ENCODE results near the gene PPFIBP2.

The PPFIBP2 gene

GRCh38 chr11:7551571-7551970 lies 37.8 kb downstream of the PPFIBP2 start:
- H3K4me1 ChIP-seq (ENCODE audit: control insufficient read depth, insufficient read depth, low read length, unreplicated experiment) = peaks cover 10% of the 10 kb centered on the region
- H2AFZ ChIP-seq (ENCODE audit: low read length, unreplicated experiment) = no peak overlapping the region
- H3K79me2 ChIP-seq (ENCODE audit: control insufficient read depth, insufficient read depth, low read length, unreplicated experiment) = no peaks in the 10 kb centered on the region
- no peaks in the 10 kb centered on the region for H3K36me3 ChIP-seq (ENCODE audit: insufficient read depth, low read length)
- H3K27ac ChIP-seq (ENCODE audit: low read depth, low read length) = peak overlapping the region; percentile 27
- H3K27me3 ChIP-seq (ENCODE audit: insufficient read depth, low read length) = no peaks in the 10 kb centered on the region
- no peak overlapping the region for H3K4me3 ChIP-seq (ENCODE audit: low read depth, low read length)

GRCh38 chr11:7552666-7553065 lies 38.9 kb downstream of the PPFIBP2 start:
- Histone ChIP-seq H3K4me3 (ENCODE audit: low read depth, low read length) (no peak overlapping the region), H2AFZ (ENCODE audit: low read length, unreplicated experiment) (no peak overlapping the region), H3K4me1 (ENCODE audit: control insufficient read depth, insufficient read depth, low read length, unreplicated experiment) (peaks cover 10% of the 10 kb centered on the region), H3K79me2 (ENCODE audit: control insufficient read depth, insufficient read depth, low read length, unreplicated experiment) (no peaks in the 10 kb centered on the region), H3K36me3 (ENCODE audit: insufficient read depth, low read length) (no peaks in the 10 kb centered on the region), H3K27ac (ENCODE audit: low read depth, low read length) (no peak overlapping the region), H3K27me3 (ENCODE audit: insufficient read depth, low read length) (no peaks in the 10 kb centered on the region)

- Histone ChIP-seq H2AFZ (ENCODE audit: low read length, unreplicated experiment) (no peak overlapping the region), H3K4me1 (ENCODE audit: control insufficient read depth, insufficient read depth, low read length, unreplicated experiment) (peaks cover 10% of the 10 kb centered on the region), H3K27ac (ENCODE audit: low read depth, low read length) (no peak overlapping the region), H3K27me3 (ENCODE audit: insufficient read depth, low read length) (no peaks in the 10 kb centered on the region), H3K4me3 (ENCODE audit: low read depth, low read length) (no peak overlapping the region), H3K36me3 (ENCODE audit: insufficient read depth, low read length) (no peaks in the 10 kb centered on the region), H3K79me2 (ENCODE audit: control insufficient read depth, insufficient read depth, low read length, unreplicated experiment) (no peaks in the 10 kb centered on the region)
Observed at GRCh38 chr11:7555052-7555699, 41.4 kb downstream of the PPFIBP2 start.

DNA sequence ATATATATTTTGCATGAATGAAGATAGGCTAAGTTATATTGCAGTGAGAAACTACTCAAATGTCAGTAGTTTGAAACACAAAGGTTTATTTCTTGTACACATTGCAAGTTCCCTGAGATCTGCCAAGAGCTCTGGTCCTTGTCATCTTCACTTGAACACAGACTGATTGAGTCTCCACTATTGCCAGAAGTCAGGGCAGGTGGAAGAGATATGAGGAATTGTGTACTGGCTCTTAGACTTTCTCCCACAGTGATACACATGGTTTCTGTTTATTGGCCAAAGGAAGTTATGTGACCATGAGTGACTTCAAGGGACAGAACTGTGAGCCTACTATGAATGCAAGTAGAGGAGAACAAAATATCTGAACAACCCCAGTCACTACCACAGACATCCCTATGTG lies 44.2 kb downstream of the PPFIBP2 start:
- Histone ChIP-seq H2AFZ (ENCODE audit: low read length, unreplicated experiment) (no peak overlapping the region), H3K27ac (ENCODE audit: low read depth, low read length) (no peak overlapping the region), H3K36me3 (ENCODE audit: insufficient read depth, low read length) (no peaks in the 10 kb centered on the region), H3K4me1 (ENCODE audit: control insufficient read depth, insufficient read depth, low read length, unreplicated experiment) (no peaks in the 10 kb centered on the region), H3K27me3 (ENCODE audit: insufficient read depth, low read length) (no peaks in the 10 kb centered on the region), H3K79me2 (ENCODE audit: control insufficient read depth, insufficient read depth, low read length, unreplicated experiment) (no peaks in the 10 kb centered on the region), H3K4me3 (ENCODE audit: low read depth, low read length) (no peak overlapping the region)

- Histone ChIP-seq H3K27ac (ENCODE audit: low read depth, low read length) (no peak overlapping the region), H3K36me3 (ENCODE audit: insufficient read depth, low read length) (no peaks in the 10 kb centered on the region), H3K4me3 (ENCODE audit: low read depth, low read length) (no peak overlapping the region), H3K79me2 (ENCODE audit: control insufficient read depth, insufficient read depth, low read length, unreplicated experiment) (no peaks in the 10 kb centered on the region), H3K27me3 (ENCODE audit: insufficient read depth, low read length) (no peaks in the 10 kb centered on the region), H2AFZ (ENCODE audit: low read length, unreplicated experiment) (no peak overlapping the region), H3K4me1 (ENCODE audit: control insufficient read depth, insufficient read depth, low read length, unreplicated experiment) (no peaks in the 10 kb centered on the region)
Observed at GRCh38 chr11:7559398-7560283, 45.8 kb downstream of the PPFIBP2 start.

GRCh38 chr11:7561562-7561961 lies 47.8 kb downstream of the PPFIBP2 start:
- Histone ChIP-seq H2AFZ (ENCODE audit: low read length, unreplicated experiment) (no peak overlapping the region), H3K27ac (ENCODE audit: low read depth, low read length) (no peak overlapping the region), H3K79me2 (ENCODE audit: control insufficient read depth, insufficient read depth, low read length, unreplicated experiment) (no peaks in the 10 kb centered on the region), H3K4me3 (ENCODE audit: low read depth, low read length) (no peak overlapping the region), H3K36me3 (ENCODE audit: insufficient read depth, low read length) (no peaks in the 10 kb centered on the region), H3K4me1 (ENCODE audit: control insufficient read depth, insufficient read depth, low read length, unreplicated experiment) (no peaks in the 10 kb centered on the region), H3K27me3 (ENCODE audit: insufficient read depth, low read length) (peaks cover under 1% of the 10 kb centered on the region)

- H3K4me1 ChIP-seq (ENCODE audit: control insufficient read depth, insufficient read depth, low read length, unreplicated experiment) = no peaks in the 10 kb centered on the region
- H2AFZ ChIP-seq (ENCODE audit: low read length, unreplicated experiment) = no peak overlapping the region
- H3K4me3 ChIP-seq (ENCODE audit: low read depth, low read length) = no peak overlapping the region
- H3K36me3 ChIP-seq (ENCODE audit: insufficient read depth, low read length) = no peaks in the 10 kb centered on the region
- H3K27ac ChIP-seq (ENCODE audit: low read depth, low read length) = no peak overlapping the region
- no peaks in the 10 kb centered on the region for H3K79me2 ChIP-seq (ENCODE audit: control insufficient read depth, insufficient read depth, low read length, unreplicated experiment)
- H3K27me3 ChIP-seq (ENCODE audit: insufficient read depth, low read length) = peaks cover 18% of the 10 kb centered on the region
Observed at GRCh38 chr11:7563281-7563680, 49.5 kb downstream of the PPFIBP2 start.

- peaks cover 30% of the 10 kb centered on the region for H3K27me3 ChIP-seq (ENCODE audit: insufficient read depth, low read length)
- H3K36me3 ChIP-seq (ENCODE audit: insufficient read depth, low read length) = no peaks in the 10 kb centered on the region
- no peak overlapping the region for H2AFZ ChIP-seq (ENCODE audit: low read length, unreplicated experiment)
- no peak overlapping the region for H3K4me3 ChIP-seq (ENCODE audit: low read depth, low read length)
- H3K27ac ChIP-seq (ENCODE audit: low read depth, low read length) = no peak overlapping the region
- H3K79me2 ChIP-seq (ENCODE audit: control insufficient read depth, insufficient read depth, low read length, unreplicated experiment) = no peaks in the 10 kb centered on the region
- H3K4me1 ChIP-seq (ENCODE audit: control insufficient read depth, insufficient read depth, low read length, unreplicated experiment) = no peaks in the 10 kb centered on the region
Observed at GRCh38 chr11:7564803-7565202, 51.0 kb downstream of the PPFIBP2 start.

DNA sequence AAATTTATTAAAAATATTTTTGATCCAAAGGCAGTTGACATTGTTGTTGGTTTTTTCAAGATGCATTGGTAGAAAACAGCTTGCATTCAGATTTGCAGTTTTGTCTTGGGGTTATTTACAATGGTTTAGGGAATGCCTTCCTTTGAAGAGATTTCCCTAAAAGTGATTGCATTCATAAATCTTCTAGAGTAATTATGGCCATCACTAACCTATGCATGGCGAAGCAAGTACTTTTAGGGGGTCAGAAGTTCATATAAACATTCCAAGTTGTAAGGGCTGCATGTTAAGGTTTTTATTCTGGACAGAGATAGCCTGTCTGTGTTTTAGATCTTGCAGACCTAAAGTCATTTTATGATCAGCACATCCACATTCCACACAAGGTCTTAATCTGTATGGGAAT lies 53.5 kb downstream of the PPFIBP2 start:
- H3K36me3 ChIP-seq (ENCODE audit: insufficient read depth, low read length) = no peaks in the 10 kb centered on the region
- peaks cover 6% of the 10 kb centered on the region for H3K4me1 ChIP-seq (ENCODE audit: control insufficient read depth, insufficient read depth, low read length, unreplicated experiment)
- peaks cover 30% of the 10 kb centered on the region for H3K27me3 ChIP-seq (ENCODE audit: insufficient read depth, low read length)

DNA sequence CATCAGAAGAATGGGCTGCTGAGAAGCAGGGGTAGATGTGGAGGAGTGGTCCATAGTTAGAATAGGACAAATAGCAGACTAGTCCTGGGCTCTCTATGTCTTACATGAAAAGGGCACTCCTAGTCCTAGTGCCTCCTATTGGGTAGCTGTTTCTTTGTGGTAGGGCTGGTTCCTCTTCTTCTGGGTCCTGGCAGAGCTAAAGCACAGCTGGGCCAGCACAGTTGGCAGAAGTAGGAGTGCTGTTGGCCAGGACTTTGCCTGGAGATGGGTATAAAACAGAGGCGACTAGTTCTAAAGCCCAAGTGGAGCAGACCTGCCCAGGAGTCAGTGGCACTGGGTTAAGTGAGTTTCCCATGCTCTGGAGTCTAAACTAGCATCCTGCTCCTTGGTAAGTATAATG lies 55.2 kb downstream of the PPFIBP2 start:
- Histone ChIP-seq H3K27ac (ENCODE audit: low read depth, low read length) (no peak overlapping the region), H2AFZ (ENCODE audit: low read length, unreplicated experiment) (no peak overlapping the region), H3K4me3 (ENCODE audit: low read depth, low read length) (no peak overlapping the region), H3K27me3 (ENCODE audit: insufficient read depth, low read length) (peaks cover 30% of the 10 kb centered on the region), H3K36me3 (ENCODE audit: insufficient read depth, low read length) (no peaks in the 10 kb centered on the region), H3K79me2 (ENCODE audit: control insufficient read depth, insufficient read depth, low read length, unreplicated experiment) (no peaks in the 10 kb centered on the region), H3K4me1 (ENCODE audit: control insufficient read depth, insufficient read depth, low read length, unreplicated experiment) (peaks cover 8% of the 10 kb centered on the region)

More for the DNA sequence above, 53.5 kb downstream of the PPFIBP2 start:
- Histone ChIP-seq H2AFZ (ENCODE audit: low read length, unreplicated experiment) (no peak overlapping the region), H3K4me3 (ENCODE audit: low read depth, low read length) (no peak overlapping the region), H3K79me2 (ENCODE audit: control insufficient read depth, insufficient read depth, low read length, unreplicated experiment) (no peaks in the 10 kb centered on the region), H3K27ac (ENCODE audit: low read depth, low read length) (no peak overlapping the region)

DNA sequence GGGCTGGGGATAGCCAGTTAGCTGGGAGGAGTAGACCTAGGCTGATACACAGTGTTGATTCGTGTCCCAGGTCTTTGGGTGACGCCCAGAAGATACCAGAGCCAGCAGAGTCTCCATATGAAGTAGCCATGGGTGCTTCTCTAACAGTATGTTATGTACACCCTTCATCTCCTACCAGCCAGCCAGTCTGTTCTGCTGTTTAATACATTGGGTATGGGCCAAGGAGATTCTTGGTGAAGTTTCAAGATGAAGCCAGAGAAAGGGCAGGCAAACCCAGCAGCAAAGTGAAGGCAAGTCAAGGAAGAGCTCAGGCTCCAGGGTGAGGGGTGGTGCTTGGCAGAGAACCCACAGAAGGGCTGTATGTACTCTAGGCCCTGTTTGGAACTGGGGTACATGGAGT lies 56.4 kb downstream of the PPFIBP2 start:
- H3K4me3 ChIP-seq (ENCODE audit: low read depth, low read length) = no peak overlapping the region
- H3K27ac ChIP-seq (ENCODE audit: low read depth, low read length) = no peak overlapping the region
- H3K79me2 ChIP-seq (ENCODE audit: control insufficient read depth, insufficient read depth, low read length, unreplicated experiment) = no peaks in the 10 kb centered on the region
- no peaks in the 10 kb centered on the region for H3K36me3 ChIP-seq (ENCODE audit: insufficient read depth, low read length)
- peaks cover 8% of the 10 kb centered on the region for H3K4me1 ChIP-seq (ENCODE audit: control insufficient read depth, insufficient read depth, low read length, unreplicated experiment)
- no peak overlapping the region for H2AFZ ChIP-seq (ENCODE audit: low read length, unreplicated experiment)
- peaks cover 33% of the 10 kb centered on the region for H3K27me3 ChIP-seq (ENCODE audit: insufficient read depth, low read length)

Data from ACC112 (cell line).